HG03432 (cell line): ENCODE measurements around the gene GRID1.

Experiments
- ATAC-seq: cut with Tn5 transposase; IDR thresholded peaks from one replicate; pipeline ENCODE4 v1.9.1; 2021; ENCODE audit warnings: mild to moderate bottlenecking, moderate library complexity; ENCODE audit not compliant: unreplicated experiment

GRID1 gene

DNA sequence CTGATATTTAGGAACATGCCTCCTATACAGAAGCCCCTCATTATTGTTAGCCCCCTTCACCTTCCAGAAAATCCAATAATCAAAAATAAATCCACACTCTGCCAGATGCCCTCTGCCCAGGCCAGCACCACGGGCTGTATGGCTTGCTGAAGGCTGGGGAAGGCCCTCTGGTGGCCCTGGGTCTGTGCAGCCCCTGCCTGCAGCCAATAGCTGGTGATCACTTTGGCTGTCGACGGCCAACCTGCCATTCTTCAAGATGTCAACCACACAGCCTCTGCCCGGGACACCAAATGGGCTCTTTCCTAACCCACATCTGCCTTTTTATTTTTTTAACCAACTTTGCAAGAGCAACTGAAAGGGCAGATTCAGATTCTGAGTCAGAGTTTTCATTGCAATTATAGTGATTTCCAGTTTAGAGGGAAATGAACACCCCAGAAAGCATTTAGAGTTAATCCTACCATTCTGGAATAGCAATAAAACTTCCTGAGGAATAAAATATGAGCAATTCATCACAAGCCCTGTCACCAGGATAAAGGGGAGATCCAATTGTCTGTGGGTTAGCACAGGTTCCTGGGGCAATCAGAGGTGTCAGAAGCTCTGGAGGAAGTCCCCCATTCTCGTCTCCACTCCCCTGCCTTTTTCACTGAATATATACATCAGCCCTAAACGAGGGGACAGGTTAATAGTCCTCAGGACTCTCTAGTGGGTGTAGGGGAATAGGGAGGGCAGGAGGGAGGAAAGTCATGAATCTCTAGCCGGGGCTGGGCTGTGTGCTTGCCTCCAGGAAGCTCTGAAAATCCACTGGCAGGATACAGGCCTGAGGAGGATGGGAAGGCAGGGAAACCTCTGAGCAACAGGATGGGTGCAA lies 211.3 kb downstream of the GRID1 start:
- ATAC-seq, result no peak

DNA sequence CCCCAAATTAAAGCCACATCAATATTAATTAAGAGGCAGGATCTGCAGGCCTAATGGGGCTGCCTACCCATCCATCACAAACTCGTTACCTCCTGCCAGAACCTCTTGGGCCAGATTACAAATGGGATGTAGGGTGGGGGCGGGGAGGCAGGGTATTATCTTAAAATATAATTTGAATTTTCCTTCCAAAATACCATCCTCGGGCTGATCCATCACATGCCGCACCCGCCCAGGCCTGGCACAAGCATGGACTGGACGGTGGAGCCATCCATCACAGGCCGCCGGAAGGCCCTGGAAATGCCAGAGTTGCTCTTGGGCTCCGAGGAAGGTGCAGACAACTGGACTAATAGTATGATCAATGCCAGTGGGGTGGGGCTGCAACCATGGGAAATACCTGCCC lies 212.8 kb downstream of the GRID1 start:
- no peak for ATAC-seq

DNA sequence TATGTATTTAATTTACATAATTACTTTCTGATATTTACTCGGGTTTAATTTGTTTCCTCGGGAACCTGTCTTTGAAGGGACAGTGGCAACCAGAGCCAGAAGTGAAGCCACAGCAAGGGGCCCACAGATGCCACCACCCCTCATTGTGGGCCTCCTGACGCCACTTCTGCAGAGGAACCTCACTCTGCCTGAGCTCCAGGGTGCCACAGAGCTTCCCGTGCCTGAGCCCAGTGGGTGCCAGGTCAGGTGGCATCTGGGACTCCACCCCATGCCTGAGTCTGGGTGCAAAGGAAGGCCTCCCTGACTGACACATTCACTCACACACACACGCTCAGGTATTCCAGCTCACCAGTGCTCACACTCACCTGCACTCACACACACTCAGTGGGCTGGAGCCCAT lies 213.7 kb downstream of the GRID1 start:
- ATAC-seq, result no peak

DNA sequence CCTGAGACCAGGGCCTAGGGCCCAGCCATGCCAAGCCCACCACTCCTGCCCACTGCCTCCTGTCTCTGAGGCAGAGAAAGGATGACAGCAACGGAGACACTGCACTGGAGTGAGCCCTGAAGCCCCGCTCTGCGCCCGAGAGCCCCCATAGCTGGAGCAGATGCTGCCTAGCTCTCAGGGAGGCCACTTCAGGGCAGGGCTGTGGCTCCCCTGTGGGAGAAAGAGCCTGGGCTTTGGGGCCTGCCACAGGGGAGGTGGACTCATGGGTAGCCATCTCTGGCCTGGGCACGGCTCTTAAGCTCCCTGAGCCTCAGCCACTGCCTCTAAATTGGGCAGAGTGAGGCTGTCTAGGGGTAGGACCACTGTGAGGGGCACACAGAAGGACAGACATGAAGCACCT lies 214.2 kb downstream of the GRID1 start:
- no peak for ATAC-seq

DNA sequence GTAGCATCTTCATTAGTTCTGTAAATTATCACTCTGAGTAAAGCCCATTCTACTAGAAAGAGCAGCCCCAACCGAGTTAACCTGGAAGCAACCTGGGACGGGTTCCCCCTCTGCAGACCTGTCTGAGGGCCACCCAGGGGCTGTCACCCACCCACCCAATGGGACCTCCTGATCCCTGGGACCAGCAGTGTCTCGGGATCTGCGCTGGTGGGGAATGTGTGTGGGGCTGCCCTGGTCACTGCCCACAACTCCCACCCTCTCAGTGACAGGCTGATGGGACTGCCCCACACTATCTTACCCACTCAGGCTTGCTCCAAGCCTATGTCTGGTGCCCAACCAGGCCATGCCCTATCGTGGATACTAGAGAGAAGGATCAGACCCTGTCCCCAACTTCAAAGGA lies 215.0 kb downstream of the GRID1 start:
- no peak for ATAC-seq

DNA sequence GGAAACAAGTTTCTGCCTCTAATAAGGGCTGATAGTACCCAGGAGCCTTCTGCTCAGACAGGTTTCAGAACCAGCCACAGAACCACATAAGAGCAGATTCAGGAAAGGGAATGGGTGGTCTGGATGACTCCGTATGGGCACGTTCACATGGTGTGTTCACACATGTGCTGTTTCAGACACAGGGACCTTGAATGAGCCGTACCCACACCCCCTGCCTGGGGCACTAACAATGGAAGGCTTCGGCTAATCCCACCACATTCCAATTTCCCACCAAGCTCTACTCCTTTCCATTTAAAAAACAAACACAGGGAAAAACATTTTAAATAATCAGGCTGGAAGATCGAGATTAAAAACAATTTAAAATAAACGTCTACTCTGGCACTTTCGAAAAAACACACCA lies 217.3 kb downstream of the GRID1 start:
- no peak for ATAC-seq

DNA sequence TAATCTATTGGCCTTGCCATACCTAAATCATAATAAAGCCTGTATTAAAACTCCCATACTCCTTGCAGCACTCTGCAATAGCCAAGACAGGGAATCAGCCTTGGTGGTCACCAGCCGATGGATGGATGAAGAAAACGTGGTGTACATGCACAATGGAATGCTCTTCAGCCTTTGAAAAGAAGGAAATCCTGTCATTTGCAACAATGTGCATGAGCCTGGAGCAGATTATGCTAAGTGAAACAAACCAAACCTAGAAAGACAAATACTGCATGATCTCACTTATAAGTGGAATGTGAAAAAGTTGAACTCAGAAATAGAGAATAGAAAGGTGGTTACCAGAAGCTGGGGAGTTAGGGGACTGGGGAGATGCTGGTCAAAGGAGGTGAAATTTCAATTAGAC lies 218.5 kb downstream of the GRID1 start:
- no peak for ATAC-seq

DNA sequence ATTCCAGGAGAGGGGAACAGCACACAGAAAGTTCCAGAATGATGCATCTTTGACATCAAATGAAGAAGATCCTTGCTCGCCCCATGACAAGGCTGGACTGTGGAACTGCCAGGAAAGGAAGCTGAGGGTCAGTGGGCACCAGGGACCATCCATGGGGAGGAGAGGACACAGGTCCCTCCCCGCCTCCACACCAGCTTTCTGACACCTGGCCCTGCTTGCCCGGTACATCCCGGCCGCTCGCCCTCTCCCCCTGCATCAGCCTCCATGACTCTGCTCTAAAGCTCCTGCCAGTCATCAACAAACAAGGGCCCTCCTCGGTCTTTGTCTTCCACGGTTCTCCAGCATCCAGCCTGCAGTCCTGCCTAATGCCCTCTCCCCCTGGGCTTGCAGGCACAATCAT lies 222.3 kb downstream of the GRID1 start:
- no peak for ATAC-seq

DNA sequence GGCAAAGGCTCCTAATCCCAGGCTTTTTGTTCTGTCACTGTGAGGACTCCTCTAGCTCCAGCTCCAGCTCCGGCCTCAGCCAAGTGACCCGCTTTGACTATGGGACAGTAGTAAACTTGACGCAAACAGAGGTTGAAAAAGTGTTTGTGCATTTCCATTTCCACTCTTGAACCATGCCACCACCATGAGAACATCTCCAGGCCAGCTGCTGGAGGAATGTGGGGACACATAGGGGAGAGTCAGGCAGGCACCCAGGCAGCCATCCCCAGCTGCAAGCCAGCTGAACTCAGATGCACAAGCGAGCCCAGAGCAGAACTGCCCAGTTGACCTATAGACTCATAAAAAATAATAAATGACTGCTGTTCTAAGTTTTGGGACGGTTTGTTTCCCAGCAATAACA lies 224.7 kb downstream of the GRID1 start:
- ATAC-seq, result no peak

DNA sequence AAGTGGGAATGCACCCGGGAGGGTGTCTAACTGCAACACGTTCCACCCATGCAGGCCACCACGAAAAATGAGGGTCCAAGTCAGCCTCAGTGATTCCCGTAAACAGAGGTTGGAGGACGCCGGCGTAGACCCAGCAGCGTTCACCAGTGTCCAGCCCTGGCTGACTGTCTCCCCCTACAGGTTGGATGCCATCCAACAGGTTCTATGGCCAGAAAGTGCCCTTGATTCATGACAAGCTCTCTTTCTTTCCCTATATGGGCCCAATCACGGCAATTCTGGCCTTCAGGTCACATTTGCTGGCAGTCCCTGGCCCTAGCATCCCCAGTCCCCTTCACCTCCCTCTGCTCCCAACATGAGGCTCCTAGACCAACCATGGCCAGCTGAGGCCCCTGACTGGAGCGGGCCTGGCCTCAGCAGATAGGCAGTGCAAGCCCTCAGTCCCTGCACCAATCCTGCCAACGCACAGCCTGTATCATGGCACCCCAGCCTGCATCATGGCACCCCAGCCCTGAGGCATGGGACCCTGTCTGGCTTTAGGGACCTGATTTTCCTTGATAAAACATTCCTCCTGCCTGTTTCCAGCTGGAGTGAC lies 227.4 kb downstream of the GRID1 start:
- ATAC-seq, result no peak

DNA sequence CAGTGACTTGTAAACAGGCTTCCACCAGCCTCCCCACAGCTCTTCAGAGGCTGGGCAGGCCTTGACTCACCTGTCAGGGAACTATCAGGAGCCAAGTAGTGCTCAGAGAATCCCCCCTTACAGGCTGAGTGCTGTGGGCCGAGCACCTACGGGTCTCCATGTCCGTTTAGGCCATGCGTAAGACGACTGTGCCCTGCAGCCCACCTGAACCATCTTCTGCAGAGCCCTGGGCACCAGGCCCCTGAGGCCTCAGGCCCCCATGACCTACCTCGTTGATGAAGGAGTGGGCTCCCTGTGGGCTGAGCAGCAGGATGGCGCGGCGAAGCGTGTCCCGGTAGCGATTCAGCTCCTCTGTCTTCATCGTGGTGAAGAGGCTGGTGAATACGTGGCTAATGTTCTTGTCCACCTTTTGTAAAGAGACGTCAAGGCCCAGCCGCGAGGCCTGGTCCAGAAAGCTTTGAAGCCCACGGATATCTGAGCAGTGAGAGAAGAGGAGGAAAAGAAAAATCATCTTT lies 228.0 kb downstream of the GRID1 start:
- ATAC-seq, result no peak

DNA sequence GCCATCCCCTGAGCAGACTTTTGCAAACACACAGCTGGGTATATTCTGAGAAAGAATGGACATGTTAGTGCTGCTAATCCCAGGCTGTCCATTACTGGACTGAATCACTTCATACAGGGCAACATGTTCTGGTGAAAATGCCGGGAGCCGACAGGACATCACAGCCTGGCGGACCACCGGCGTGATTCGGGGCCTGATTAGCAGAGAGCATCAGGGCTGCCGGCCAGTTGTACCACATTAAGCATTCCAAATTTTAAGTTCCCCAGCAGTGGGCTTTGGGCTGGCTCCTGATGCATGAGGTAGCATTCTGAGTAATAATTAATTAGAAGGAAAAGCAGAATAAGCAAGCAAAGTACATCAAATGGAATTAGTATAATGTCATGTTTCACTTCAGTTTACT lies 229.0 kb downstream of the GRID1 start:
- no peak for ATAC-seq

DNA sequence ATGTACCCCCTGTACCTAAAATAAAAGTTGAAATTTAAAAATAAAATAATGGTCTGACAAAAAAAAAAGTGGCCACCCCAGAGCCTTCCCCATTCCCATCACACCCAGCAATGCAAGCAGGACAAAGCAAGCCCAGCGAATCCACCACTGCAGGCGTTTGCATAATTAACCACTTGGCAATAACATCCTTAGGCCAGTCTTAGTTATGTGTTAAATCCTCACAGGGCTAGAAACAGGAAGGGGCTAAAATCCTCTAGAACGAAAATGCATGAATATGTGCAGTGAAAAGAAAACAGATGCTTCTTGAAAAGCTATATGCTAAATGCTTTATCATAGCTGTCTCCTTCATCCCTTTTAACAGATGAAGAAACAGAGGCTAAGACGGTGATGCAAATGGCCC lies 229.7 kb downstream of the GRID1 start:
- ATAC-seq, result no peak

DNA sequence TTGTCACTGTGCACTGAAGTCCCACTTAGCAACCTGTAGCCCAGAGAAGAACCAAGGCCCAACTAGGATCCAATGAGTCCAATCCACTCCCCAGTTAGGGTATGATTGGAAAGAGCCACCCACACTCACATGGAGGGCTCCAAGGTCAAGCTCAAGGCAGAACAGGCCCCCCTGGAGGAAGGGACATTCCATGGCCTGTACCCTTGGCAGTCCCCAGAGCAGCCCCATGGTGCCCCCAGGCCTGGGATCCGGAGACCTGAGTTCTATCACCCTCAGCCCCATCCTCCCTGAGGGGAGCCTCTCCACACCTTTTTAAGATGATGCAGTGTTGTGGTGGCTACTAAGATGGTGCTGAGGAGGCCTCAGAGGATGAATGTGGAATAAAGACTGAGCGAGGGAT lies 231.4 kb downstream of the GRID1 start:
- no peak for ATAC-seq

DNA sequence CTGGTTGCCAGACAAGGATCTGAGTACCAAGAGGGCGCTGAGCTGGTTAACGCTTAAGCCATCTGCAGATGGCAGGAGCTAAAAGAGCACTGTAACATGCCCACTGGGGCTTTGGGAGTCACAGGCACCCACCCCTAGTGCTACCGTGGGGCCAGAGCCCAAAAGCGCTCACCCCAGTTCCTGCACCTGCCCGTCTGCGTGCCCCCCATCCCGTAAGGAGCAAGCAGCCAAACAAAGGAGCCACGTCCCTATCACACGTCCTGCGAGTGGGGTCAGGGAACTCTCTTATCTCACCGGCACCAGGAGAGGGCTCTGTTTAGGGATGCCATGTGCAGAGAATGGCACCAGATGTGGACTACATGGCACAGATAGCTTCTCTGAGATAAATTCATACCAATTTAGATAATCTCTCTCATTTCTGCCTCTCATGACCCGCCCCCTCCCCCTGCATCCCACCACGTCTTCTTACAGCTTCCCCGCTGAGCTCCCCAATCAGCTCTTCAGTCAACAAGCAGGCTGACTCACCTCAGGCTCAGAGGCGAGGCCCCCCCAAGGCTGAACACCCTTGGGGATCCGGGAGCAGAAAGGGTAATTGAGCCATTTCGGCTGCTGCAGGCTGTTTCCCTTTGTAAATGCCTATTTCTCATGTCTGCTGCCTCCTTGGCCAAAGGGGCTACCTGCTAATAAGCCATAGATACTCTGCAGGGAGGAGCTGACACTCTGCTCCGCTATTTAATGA lies 235.7 kb downstream of the GRID1 start:
- no peak for ATAC-seq

DNA sequence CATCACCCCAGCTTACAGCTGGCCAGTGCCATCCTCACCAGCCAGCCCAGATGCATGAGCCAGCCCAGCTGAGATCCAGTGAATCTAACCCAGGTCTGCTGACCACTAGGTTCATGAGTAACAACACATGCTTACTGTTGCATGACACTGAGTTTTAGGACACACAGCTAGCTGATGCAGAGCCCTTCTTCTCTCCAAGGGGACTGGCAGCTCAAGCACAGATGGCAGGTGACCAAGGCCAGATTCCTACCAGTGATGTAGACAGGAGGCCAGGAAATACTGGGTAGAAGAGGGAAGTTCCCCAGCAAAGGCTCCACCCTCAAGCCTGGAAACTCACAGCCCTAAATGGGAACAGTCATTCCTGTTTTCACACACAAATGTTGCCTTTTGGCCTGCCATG lies 236.6 kb downstream of the GRID1 start:
- ATAC-seq, result no peak

DNA sequence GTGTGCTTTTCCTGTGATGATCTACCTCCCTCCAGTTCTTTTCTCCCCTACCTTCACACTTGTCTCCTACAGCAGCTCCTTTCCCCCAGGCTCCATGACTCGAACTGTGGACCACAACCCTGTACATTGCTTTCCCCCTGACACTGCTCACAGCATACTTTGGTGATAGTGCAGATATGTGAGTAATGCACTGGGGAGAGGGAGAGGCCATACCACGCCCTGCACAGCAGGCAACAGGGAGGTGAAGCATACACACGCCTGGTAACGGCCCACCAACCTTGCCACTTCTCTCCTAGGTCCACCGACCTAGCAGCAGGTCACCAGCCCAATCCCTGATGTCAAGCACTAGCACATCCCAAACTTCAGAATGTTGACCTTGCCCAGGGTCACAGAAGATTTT lies 238.2 kb downstream of the GRID1 start:
- ATAC-seq, result no peak

DNA sequence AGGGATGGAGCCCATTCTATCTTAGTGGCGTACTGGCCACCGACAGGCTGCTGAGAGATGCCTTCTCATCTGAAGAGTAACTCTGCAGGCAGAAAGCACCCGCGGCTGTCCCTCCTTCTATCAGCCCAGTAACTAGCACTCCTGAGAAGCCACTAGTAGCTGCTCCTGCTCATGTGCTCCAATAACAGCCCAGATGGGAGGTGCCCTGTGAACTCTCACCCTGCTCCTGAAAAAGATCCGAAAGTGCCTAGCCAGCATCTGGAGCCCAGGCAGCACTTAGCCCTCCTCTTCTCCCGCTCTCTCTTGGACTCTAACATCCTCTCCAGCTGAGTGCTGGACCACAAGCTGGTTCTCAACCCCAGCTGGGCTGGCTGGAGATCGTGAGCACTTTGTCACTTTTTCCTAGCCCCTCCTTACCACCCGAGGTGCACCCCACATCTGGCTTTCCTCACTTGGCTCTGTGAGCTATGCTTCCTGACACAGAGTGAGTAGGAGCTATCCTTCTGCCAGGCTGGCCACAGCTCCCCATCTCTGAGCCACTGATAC lies 239.2 kb downstream of the GRID1 start:
- no peak for ATAC-seq

DNA sequence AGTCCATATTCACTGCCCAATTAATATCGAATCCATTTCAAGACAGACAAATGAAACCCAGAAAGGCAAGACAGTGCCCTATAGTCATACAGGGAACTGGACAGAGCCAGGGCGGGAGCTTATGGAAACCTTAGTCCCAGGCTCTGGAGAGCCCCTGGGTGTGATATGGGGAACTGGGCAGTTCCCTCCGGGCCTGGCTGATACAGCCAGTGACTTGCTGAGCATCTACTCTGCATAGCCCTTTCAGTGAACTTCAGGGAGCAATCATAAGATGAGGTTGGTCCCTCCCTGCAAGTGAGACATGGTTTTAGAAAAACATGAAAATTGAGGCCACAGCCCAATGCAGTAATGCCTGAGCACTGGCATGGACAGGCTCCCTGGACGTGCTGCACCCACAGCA lies 241.9 kb downstream of the GRID1 start:
- ATAC-seq, result no peak

DNA sequence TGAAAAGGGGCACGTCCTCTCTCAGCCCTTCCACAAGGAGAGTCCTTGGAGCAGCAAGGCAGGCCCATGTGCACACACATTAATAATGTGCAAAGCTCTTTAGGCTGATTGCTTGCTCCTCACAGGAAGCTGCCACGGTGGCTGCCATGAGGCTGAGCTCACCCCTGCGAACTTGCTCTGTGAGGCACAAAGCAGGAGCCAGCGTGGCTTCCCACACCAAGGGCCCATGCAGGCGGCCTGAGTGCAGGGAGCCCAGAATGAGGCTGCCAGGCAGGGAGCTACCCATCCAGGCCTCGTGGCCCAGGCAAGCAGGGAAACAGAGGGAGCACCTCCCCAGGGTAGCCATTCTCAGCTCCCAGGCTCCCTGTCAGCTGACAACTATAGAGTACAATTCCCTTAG lies 242.9 kb downstream of the GRID1 start:
- no peak for ATAC-seq

DNA sequence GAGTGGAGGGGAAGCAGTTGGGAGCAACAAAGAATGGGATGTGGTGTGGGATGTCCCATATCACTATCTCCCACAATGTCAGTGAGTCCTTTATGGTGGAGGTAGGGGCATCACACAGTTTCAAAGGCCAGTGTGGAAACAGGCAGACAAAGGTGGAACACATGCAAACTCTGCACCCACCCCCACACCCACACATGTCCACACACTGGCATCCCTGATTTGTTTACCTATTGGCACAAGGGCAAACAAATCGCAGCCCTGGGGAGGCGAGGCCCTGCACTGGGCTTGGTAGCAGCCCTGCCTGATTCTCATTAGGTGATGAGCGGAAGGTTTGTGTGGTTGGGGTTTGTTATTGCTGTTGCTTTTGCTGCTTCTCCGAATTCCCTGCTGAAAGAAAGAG lies 243.3 kb downstream of the GRID1 start:
- ATAC-seq, result no peak

DNA sequence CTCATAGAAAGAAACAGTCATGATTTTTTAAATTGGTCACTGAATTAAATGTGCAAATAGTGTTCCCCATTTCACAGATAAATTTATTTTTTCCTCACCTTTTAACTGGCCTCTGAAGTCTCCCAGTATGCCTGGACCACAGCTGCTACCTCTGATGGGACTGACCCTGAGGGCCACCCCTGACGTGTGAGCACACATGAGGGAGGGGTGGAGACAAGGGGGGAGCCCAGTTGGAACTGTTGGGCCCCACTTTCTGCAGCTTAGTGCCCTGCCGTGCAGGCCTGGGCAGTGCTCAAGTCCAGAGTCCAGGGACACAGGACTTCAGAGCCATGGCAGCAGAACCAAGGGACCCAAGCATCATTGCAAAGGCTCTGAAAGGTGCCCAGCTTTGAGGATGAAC lies 243.9 kb downstream of the GRID1 start:
- ATAC-seq, result no peak
